Mucosa of stomach (tissue), 1 donor: ENCODE data around the gene CCDC97.

Source experiments
- H3K27me3 ChIP-seq: one replicate; pipeline ENCODE4 v1.7.0; 2013; ENCODE audit warnings: mild to moderate bottlenecking, low read length; ENCODE audit not compliant: control insufficient read depth, insufficient read depth
- H3K36me3 ChIP-seq: one replicate; pipeline ENCODE4 v1.7.0; 2013; ENCODE audit warnings: low read length; ENCODE audit not compliant: control insufficient read depth, insufficient read depth
- H3K4me1 ChIP-seq: one replicate; pipeline ENCODE4 v1.7.0; 2013; ENCODE audit warnings: mild to moderate bottlenecking, low read length; ENCODE audit not compliant: control insufficient read depth, insufficient read depth
- H3K4me3 ChIP-seq: one replicate; pipeline ENCODE4 v1.7.0; 2013; ENCODE audit warnings: low read length
- H3K9ac ChIP-seq: one replicate; pipeline ENCODE4 v1.7.0; 2013; ENCODE audit warnings: mild to moderate bottlenecking, low read length, moderate library complexity
- H3K9me3 ChIP-seq: one replicate; pipeline ENCODE4 v1.7.0; 2013; ENCODE audit warnings: mild to moderate bottlenecking, low read length, moderate library complexity; ENCODE audit not compliant: control insufficient read depth
- donor health status: Pancreatic carcinoma.

The CCDC97 gene

GRCh38 chr19:41324921-41325639 lies 15.1 kb downstream of the CCDC97 start:
- Histone ChIP-seq H3K36me3 (peaks cover 11% of the 10 kb centered on the region), H3K27me3 (peaks cover 7% of the 10 kb centered on the region), H3K9me3 (no peaks in the 10 kb centered on the region), H3K9ac (no peak overlapping the region), H3K4me3 (no peak overlapping the region), H3K4me1 (peaks cover 75% of the 10 kb centered on the region)

GRCh38 chr19:41325640-41325946 lies 15.6 kb downstream of the CCDC97 start:
- Histone ChIP-seq H3K27me3 (peaks cover 7% of the 10 kb centered on the region), H3K36me3 (peaks cover 7% of the 10 kb centered on the region), H3K9ac (no peak overlapping the region), H3K9me3 (no peaks in the 10 kb centered on the region), H3K4me3 (no peak overlapping the region), H3K4me1 (peaks cover 77% of the 10 kb centered on the region)

GRCh38 chr19:41325947-41326706 lies 16.2 kb downstream of the CCDC97 start:
- Histone ChIP-seq H3K4me1 (peaks cover 80% of the 10 kb centered on the region), H3K9ac (no peak overlapping the region), H3K27me3 (peaks cover 7% of the 10 kb centered on the region), H3K36me3 (peaks cover 2% of the 10 kb centered on the region), H3K9me3 (no peaks in the 10 kb centered on the region), H3K4me3 (no peak overlapping the region)

- Histone ChIP-seq H3K27me3 (peaks cover 7% of the 10 kb centered on the region), H3K36me3 (no peaks in the 10 kb centered on the region), H3K4me3 (peak overlapping the region; percentile 49), H3K9me3 (no peaks in the 10 kb centered on the region), H3K4me1 (peaks cover 77% of the 10 kb centered on the region), H3K9ac (peak overlapping the region; percentile 78)
Observed at GRCh38 chr19:41327076-41327575, 17.2 kb downstream of the CCDC97 start.

- H3K4me3 ChIP-seq = peak overlapping the region; percentile 49
- peaks cover 7% of the 10 kb centered on the region for H3K27me3 ChIP-seq
- peaks cover 71% of the 10 kb centered on the region for H3K4me1 ChIP-seq
- H3K9ac ChIP-seq = peak overlapping the region; percentile 78
- no peaks in the 10 kb centered on the region for H3K9me3 ChIP-seq
- no peaks in the 10 kb centered on the region for H3K36me3 ChIP-seq
Observed at GRCh38 chr19:41327576-41328156, 17.7 kb downstream of the CCDC97 start.

GRCh38 chr19:41328157-41328841 lies 18.3 kb downstream of the CCDC97 start:
- H3K4me1 ChIP-seq = peaks cover 65% of the 10 kb centered on the region
- peak overlapping the region; percentile 78 for H3K9ac ChIP-seq
- H3K27me3 ChIP-seq = peaks cover 7% of the 10 kb centered on the region
- peak overlapping the region; percentile 49 for H3K4me3 ChIP-seq
- H3K36me3 ChIP-seq = no peaks in the 10 kb centered on the region
- H3K9me3 ChIP-seq = no peaks in the 10 kb centered on the region

GRCh38 chr19:41328842-41329225 lies 18.9 kb downstream of the CCDC97 start:
- Histone ChIP-seq H3K9me3 (no peaks in the 10 kb centered on the region), H3K4me1 (peaks cover 60% of the 10 kb centered on the region), H3K36me3 (no peaks in the 10 kb centered on the region), H3K4me3 (peak overlapping the region; percentile 20), H3K9ac (no peak overlapping the region), H3K27me3 (peaks cover 9% of the 10 kb centered on the region)

GRCh38 chr19:41330481-41330880 lies 20.5 kb downstream of the CCDC97 start:
- peaks cover 9% of the 10 kb centered on the region for H3K27me3 ChIP-seq
- H3K9me3 ChIP-seq = no peaks in the 10 kb centered on the region
- no peaks in the 10 kb centered on the region for H3K36me3 ChIP-seq
- peaks cover 44% of the 10 kb centered on the region for H3K4me1 ChIP-seq
- no peak overlapping the region for H3K9ac ChIP-seq
- no peak overlapping the region for H3K4me3 ChIP-seq

- no peaks in the 10 kb centered on the region for H3K9me3 ChIP-seq
- no peak overlapping the region for H3K9ac ChIP-seq
- H3K27me3 ChIP-seq = peaks cover 3% of the 10 kb centered on the region
- no peaks in the 10 kb centered on the region for H3K36me3 ChIP-seq
- H3K4me1 ChIP-seq = peaks cover 38% of the 10 kb centered on the region
- H3K4me3 ChIP-seq = no peak overlapping the region
Observed at GRCh38 chr19:41330946-41331678, 21.1 kb downstream of the CCDC97 start.

- H3K27me3 ChIP-seq = peaks cover 3% of the 10 kb centered on the region
- no peaks in the 10 kb centered on the region for H3K36me3 ChIP-seq
- no peak overlapping the region for H3K9ac ChIP-seq
- no peak overlapping the region for H3K4me3 ChIP-seq
- no peaks in the 10 kb centered on the region for H3K9me3 ChIP-seq
- peaks cover 29% of the 10 kb centered on the region for H3K4me1 ChIP-seq
Observed at GRCh38 chr19:41332000-41332399, 22.0 kb downstream of the CCDC97 start.

- H3K9ac ChIP-seq = no peak overlapping the region
- no peaks in the 10 kb centered on the region for H3K9me3 ChIP-seq
- H3K4me1 ChIP-seq = peaks cover 24% of the 10 kb centered on the region
- H3K27me3 ChIP-seq = peaks cover 3% of the 10 kb centered on the region
- H3K4me3 ChIP-seq = no peak overlapping the region
- H3K36me3 ChIP-seq = no peaks in the 10 kb centered on the region
Observed at GRCh38 chr19:41332468-41332867, 22.5 kb downstream of the CCDC97 start.
